Activated CD4-positive, CD25-positive, alpha-beta regulatory T cell (primary cell): ENCODE results near the gene HMX3.
A peak's percentile ranks its signal among the peaks of the same experiment; 100 is the strongest.

Experiments
- DNase-seq, 4 experiments: peaks; one replicate each; lab custom pipeline; 2025; lab: John Stamatoyannopoulos, UW

HMX3 gene

GRCh38 chr10:123147635-123148413, 12.1 kb downstream of the HMX3 start, which contains the start of gene HMX2:
HMX2 (plus strand) TSS chr10:123148136; CDS start chr10:123148379, 243 bp downstream.
- DNase-seq = no peak

- no peak for DNase-seq
These were observed 12.8 kb downstream of the HMX3 start for GRCh38 chr10:123148414-123149161.

- no peak for DNase-seq
These were observed 13.4 kb downstream of the HMX3 start for GRCh38 chr10:123149162-123149567.

GRCh38 chr10:123149568-123150270, 13.9 kb downstream of the HMX3 start:
- DNase-seq = no peak

GRCh38 chr10:123150271-123150985, 14.7 kb downstream of the HMX3 start:
- no peak for DNase-seq

GRCh38 chr10:123150986-123151736, 15.4 kb downstream of the HMX3 start:
- DNase-seq = no peak

- DNase-seq = no peak
These were observed 16.0 kb downstream of the HMX3 start for GRCh38 chr10:123151737-123152135.

GRCh38 chr10:123153486-123154091, 17.8 kb downstream of the HMX3 start:
- DNase-seq = no peak

GRCh38 chr10:123154092-123154710, 18.4 kb downstream of the HMX3 start, which contains the start of gene BUB3:
BUB3 (plus strand) TSS chr10:123154402; CDS start chr10:123154918, 516 bp downstream.
- peak; percentile 86 to 90 (median 87) for DNase-seq

- no peak for DNase-seq
These were observed 19.1 kb downstream of the HMX3 start for GRCh38 chr10:123154711-123155505.

GRCh38 chr10:123156078-123156477, 20.3 kb downstream of the HMX3 start:
- DNase-seq = no peak

GRCh38 chr10:123157210-123157609, 21.4 kb downstream of the HMX3 start:
- no peak for DNase-seq

GRCh38 chr10:123158682-123159081, 22.9 kb downstream of the HMX3 start:
- DNase-seq = no peak

GRCh38 chr10:123160311-123160980, 24.7 kb downstream of the HMX3 start:
- no peak for DNase-seq

- DNase-seq = no peak
These were observed 28.5 kb downstream of the HMX3 start for GRCh38 chr10:123164319-123164718.

- DNase-seq = no peak
These were observed 29.8 kb downstream of the HMX3 start for GRCh38 chr10:123165445-123166072.

GRCh38 chr10:123166618-123167017, 30.8 kb downstream of the HMX3 start:
- DNase-seq = no peak

- no peak for DNase-seq
These were observed 35.2 kb downstream of the HMX3 start for GRCh38 chr10:123170961-123171360.
